GM12865 (cell line): ENCODE measurements around the gene ZNF236.

Experiments
- DNase-seq: peaks from one replicate; pipeline ENCODE4 v3.0.0; 2010; ENCODE audit warnings: low read depth
- H3K4me3 ChIP-seq: 2 replicates; pipeline ENCODE4 v1.5.1; 2011; ENCODE audit warnings: mild to moderate bottlenecking, low read depth, low read length, control low read depth
- TF ChIP-seq, protein P1 (sequence below): IDR thresholded peaks from 2 replicates; pipeline ENCODE4 v1.5.1; 2011; ENCODE audit warnings: low read length, control low read depth, low read depth, inconsistent platforms; ENCODE audit not compliant: insufficient read depth; ENCODE audit errors: missing control alignments

Gene ZNF236

GRCh38 chr18:76967721-76968472, 145.5 kb downstream of the ZNF236 start:
- DNase-seq, result no peak

GRCh38 chr18:76970770-76971559, 148.6 kb downstream of the ZNF236 start:
- no peak overlapping the region for H3K4me3 ChIP-seq
- DNase-seq, result no peak
- TF ChIP-seq, protein P1, sequence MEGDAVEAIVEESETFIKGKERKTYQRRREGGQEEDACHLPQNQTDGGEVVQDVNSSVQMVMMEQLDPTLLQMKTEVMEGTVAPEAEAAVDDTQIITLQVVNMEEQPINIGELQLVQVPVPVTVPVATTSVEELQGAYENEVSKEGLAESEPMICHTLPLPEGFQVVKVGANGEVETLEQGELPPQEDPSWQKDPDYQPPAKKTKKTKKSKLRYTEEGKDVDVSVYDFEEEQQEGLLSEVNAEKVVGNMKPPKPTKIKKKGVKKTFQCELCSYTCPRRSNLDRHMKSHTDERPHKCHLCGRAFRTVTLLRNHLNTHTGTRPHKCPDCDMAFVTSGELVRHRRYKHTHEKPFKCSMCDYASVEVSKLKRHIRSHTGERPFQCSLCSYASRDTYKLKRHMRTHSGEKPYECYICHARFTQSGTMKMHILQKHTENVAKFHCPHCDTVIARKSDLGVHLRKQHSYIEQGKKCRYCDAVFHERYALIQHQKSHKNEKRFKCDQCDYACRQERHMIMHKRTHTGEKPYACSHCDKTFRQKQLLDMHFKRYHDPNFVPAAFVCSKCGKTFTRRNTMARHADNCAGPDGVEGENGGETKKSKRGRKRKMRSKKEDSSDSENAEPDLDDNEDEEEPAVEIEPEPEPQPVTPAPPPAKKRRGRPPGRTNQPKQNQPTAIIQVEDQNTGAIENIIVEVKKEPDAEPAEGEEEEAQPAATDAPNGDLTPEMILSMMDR, result no peak

More at GRCh38 chr18:76967721-76968472, 145.5 kb downstream of the ZNF236 start:
- no peak overlapping the region for H3K4me3 ChIP-seq
- TF ChIP-seq, protein P1, result no peak

DNA sequence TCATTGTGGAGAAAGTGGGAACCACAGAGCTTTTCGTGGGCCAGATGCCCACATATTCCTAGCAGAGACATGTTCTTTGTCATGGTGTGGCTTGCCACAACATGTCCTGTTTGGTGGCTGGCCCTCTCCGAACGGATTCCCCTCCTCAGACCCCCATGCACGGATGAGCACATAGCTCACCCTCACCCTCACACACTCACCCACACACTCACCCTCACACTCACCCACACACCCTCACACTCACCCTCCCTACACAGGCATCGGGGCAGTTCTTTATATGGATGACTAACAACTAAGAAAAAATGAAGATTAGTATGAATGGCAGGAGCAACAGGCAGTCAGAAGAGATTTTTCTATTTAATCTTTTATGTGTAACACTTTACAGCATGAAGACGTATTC, 149.9 kb downstream of the ZNF236 start:
- no peak for DNase-seq
- TF ChIP-seq, protein P1, result no peak
- H3K4me3 ChIP-seq, result no peak overlapping the region

DNA sequence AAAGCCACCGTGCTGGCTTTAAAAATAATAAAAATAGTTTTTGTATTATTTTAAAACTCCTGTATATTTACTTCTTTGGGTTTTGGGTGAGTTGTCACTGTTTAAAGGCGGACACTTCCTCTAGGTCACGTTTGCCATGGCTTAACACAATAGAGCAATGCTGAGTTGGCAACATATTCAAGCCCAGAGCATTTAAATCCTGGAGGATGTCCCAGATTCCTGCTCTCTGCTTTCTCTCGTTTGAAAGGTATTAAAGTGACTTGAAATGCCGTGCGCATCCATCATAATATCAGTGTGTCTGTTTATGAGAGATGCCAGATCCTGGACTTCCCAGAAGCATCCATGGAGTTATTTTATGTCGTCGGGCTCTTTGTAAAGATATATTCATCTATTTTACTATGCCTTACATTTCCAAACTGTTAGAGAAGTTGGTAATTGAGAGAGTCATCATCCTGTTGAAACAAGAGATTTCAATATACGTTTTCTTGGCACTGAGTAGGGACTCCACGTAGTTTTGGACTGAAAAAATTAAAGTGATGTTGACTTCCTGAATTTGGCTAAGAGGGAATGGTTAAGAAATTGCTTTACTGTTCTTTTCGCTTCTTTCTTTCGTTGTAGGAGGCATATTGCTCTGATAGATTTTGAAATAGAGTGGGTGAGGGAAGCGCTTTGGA, 150.6 kb downstream of the ZNF236 start:
- TF ChIP-seq, protein P1, result no peak
- H3K4me3 ChIP-seq, result no peak overlapping the region
- DNase-seq, result no peak

- DNase-seq, result no peak
- H3K4me3 ChIP-seq, result no peak overlapping the region
- TF ChIP-seq, protein P1, result no peak
Observed at GRCh38 chr18:76973520-76974266, 151.3 kb downstream of the ZNF236 start.

DNA sequence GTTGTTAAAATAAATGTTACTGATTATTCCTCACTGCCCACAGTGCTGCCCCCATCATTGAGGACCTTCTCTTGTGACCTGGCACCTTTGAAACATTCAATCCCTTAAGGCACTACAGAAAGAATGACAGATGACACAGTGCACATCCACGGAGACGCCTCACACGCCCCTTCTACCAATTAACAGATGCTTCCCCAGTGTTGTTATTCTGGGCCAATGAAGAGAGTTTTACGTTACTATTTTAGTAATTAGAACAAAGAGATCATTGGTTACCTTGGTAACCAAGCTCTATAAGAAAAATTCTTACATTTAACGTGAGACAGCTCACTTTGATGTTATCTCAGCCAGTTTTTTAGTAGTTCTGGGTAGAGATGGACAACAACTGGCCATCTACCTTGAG, 152.0 kb downstream of the ZNF236 start:
- no peak overlapping the region for H3K4me3 ChIP-seq
- TF ChIP-seq, protein P1, result no peak
- no peak for DNase-seq
